DMS 273 (cell line): Measurements from ENCODE around the gene TMEM225.
"Not testable (repeated sequence)": the region's sequence is repeated elsewhere in the genome, so short reads cannot be mapped to it uniquely, and the experiment has no call there.

Experiments used
- DNase-seq: peaks from one replicate; lab custom pipeline; 2025; ENCODE audit not compliant: unreplicated experiment; lab: John Stamatoyannopoulos, UW

TMEM225 gene, protein sequence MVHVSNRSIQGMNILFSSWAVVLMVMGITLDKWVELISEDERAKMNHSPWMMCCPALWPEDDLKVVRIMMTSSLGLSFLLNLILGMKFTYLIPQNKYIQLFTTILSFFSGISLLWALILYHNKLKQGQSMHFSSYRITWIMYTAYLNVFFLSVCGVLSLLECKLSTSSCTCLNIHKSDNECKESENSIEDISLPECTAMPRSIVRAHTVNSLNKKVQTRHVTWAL

DNA sequence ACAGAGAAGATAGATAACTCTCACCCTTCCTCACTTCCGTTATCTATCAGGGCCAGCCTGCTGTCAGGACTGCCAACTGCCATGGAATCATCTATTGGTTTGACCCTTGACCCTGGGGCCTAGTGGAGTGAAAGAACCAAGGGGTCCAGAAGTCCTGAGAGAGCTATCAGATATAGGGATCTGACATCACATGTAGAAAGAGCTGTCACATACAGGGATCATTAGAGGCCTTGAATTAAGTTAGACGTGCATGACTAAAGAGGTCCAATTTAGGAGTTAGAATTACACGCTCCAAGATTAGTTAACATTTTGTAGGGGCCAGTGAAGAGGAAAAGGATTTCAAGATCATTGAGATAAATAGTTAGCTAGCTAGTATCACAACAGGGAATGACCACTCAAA lies at the start of gene TMEM225:
TMEM225 (minus strand) TSS at position 101 of the 400 bp plus-strand sequence. CDS start 245 bp downstream, outside the sequence.
- DNase-seq, result no peak

DNA sequence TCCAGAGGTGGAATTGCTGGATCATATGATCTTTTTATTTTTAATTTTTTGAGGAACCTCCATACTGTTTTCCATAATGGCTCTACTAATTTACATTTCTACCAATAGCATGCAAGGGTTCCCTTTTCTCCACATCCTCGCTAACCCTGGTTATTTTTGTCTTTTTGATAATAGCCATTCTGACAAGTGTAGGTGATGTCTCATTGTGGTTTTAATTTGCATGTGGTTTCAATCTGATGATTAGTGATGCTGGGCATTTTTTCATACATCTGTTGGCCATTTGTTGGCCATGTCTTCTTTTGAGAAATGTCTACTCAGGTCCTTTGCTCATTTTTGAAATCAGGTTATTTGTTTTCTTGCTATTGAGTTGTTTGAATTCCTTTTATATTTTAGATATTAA lies 38.6 kb upstream of the TMEM225 start:
- DNase-seq, result no peak

DNA sequence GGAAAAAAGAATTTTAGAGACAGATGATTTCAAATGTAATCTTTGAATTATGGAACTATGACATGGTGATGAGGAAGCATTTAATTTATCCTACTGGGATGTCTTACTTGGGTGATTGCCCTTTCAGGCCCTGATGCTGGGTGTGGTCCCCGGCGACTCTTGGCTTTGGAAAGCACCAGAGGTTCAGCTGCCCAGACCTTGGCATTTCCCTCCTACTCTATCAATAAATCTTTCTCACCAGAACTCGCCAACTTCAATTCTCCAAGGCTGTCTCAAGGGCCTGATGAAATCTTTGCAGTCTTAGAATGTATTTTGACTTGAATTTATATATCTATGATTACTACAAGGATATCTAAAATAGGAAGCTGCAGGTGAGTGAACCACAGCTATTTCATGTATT lies 35.5 kb upstream of the TMEM225 start:
- DNase-seq, result peak; percentile 0

DNA sequence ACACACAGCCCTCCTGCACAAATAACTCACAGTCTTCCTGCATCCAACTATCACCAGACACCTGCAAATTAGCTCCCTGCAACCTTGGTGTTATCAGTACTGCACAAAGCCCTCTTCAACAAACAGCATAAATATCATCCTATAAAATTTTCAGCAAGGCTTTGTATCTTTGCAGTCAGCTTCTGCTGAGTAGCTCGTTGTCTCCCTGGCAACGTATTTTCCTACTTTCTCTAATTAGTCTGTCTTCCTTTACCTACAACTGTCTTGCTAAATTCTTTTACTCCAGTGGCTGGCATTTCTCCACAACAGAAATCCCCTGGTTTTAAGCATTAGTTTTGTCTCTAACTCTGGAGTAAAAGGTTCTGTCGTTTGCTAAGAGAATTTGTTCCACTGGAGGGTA lies 20.4 kb upstream of the TMEM225 start:
- peak; percentile 3 for DNase-seq

DNA sequence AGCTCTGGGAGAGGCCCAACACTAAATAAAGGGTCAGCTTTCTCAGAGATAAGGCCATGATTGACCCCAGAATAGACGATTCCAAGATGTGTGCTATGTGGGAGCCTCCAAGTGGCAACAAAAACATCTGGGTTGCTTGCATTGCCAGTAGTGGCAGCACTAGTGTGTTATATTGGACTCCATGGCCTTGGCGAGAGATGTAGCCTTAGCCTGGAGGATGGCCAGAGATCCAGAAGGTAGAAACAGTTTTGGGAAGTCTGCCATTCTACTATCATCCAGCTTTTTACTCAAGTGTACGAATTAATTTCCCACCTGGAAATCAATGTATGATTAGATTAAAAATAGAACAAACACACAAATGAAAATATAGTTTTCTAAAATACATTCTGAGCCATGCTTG lies 19.5 kb upstream of the TMEM225 start:
- peak; percentile 27 for DNase-seq

DNA sequence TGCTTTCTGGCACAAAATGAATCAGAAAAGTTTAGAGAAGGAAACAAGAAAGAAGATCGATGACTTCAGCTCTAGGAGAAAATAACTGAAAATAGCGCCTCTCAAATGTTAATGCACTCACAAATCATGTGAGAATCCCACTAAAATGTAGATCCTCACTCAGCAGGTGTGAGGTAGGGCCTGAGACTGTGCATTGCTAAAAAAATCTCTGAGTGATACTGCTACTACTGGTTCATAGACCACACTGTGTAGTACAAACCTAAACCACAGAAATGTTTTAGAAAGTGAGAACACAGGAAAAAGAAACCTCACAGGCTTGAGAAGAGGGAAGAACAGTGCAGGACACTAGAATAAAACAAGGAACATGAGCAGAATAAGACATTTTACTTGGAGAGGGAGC lies 18.5 kb upstream of the TMEM225 start:
- DNase-seq, result no peak

DNA sequence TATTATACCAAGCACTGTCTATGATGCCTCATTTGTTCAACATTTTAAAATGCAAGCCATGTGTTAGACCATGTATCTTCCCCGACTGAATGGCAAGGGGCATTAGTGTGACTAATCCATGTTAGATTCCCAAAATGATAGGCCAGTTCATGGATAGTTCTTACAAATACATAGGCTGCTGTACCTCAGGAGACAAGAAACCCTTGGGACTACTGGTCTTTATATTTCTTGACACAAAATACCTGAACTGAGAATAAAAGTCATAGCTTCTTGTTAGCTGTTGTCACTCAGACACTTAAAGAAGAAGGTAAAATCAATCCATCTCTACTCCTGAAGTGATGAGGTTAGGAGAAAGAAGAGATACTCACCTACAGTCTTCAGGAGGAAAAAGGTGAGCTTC lies 16.4 kb upstream of the TMEM225 start, which contains the start of gene OR8D4:
OR8D4 (plus strand) TSS at position 301 of the 400 bp plus-strand sequence. CDS start 4,265 bp downstream, outside the sequence.
- no peak for DNase-seq

DNA sequence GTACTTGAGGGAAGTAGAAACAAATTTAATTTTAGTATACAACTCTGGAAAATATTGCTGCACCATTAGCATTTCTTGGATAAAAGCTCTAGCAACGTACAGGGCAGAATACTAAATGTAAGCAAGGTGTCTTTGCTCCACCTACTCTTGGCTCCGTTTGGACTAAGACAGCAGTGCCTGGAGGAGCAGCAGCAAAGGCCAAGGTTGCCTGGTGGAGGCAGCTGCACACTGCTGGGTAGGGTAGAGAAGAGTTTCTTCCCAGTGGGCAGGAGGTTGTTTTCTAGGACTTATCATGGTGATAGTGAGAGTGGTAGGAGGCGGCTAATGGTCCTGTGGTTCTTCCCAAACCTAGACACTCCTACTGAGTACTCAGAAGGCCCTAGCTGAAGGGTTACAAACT lies 14.3 kb upstream of the TMEM225 start:
- DNase-seq, result no peak

DNA sequence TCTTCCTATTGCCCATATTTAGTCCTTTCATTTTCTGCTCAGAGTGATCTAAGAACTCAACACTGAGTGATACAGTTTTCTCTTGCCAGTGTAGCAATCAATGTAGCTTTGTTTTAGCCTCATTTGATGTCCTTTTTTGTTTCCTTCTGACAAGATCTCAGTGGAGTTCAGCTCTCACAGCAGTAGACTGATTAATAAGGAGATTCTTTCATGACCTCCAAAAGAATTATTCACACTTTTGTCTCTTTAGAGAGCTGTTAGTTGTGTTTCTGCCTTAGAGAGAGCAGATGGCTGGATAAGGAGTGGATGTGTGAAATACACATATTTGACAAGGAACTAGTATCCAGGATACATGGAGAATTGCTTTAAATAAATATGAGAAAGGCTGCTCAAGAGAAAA lies 6.6 kb upstream of the TMEM225 start:
- no peak for DNase-seq

DNA sequence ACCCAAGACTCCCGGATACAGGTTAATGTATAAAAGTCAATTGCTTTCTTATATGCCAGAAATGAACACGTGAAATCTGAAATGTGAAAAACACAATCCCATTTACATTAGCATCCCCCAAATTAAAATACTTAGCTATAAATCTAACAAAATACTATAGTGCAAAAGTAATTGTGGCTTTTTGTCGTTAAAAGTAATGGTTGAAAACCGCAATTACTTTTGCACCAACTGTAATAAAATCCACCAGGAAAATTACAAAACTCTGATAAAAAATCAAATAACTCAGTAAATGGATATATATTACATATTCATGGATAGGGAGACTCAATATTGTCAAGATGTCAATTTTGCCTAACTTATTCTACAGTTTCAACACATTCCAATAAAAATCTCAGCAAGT lies 4.6 kb downstream of the TMEM225 start:
- no peak for DNase-seq

DNA sequence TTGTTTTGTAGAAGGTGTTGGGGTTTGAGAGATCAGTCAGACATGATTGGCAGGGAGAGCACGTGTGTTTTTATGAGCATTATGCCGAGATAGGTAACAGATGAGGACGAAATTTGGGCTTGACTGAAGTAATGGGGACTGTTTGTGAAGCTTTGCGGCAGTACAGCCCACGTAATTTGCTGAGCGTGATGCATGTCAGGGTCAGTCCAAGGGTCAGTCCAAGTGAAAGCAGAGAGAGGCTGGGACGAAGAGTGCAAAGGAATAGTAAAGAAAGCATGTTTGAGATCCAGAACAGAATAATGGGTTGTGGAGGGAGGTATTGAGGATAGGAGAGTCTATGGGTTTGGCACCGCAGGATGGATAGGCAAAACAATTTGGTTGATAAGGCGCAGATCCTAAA lies 17.7 kb downstream of the TMEM225 start:
- not testable (repeated sequence) for DNase-seq

DNA sequence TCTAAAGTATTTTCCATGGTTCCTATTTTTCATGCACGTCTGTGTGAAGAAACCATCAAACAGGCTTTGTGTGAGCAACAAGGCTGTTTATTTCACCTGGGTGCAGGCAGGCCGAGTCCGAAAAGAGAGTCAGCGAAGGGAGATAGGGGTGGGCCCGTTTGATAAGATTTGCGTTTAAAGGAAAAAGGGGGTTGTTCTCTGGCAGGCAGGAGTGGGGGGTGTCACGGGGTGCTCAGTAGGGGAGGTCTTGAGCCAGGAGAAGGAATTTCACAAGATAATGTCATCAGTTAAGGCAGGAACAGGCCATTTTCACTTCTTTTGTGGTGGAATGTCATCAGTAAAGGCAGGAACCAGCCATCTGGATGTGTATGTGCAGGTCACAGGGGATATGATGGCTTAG lies 20.2 kb downstream of the TMEM225 start:
- not testable (repeated sequence) for DNase-seq

DNA sequence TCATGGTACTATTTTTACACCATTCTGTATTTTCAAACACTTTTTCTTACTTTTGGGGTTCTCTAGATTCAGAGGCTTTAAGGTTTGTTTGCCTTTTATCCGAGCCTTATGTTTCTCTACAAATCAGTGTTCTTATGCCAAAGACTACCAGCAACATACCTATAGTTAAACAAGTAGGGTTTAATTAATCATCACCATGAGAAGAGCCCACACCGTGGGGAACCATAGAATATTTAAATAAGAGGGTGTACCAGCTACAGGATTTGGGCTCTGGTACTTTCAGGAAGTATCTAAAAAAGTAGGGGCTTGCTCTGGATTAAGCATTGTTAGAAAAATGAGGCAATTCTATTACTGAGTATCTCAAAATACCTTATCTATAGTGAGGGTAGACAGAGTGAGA lies 25.7 kb downstream of the TMEM225 start:
- no peak for DNase-seq

DNA sequence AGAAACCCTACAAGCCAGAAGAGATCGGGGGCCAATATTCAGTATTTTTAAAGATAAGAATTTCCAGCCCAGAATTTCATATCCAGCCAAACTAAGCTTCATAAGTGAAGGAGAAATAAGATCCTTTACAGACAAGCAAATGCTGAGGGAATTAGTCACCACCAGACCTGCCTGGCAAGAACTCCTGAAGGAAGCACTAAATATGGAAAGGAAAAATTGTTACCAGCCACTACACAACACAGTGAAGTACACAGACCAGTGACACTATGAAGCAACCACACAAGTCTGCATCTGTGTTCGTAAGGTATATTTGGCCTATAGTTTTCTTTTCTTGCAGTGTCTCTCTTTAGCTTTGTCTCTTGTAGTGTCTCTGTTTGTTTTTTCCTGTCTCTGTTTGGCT lies 29.0 kb downstream of the TMEM225 start:
- no peak for DNase-seq

DNA sequence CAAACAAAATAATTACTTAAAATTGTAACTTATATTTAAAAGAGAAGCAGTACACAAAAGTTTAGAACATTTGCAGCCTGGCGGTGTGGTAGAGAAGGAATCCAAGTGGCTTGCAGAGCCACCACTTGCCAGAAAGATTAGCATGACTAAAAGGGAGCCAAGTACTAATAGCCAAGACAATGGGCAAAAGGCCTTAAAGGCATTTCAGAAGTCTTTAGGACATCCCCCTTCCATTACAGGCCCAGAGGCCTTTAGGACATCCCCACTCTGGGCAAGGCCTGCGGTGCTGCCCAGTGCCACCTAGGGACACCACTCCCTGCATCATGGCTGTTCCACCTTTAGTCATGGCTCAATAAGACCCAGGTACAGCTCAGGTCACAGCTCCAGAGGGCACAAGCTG lies 32.4 kb downstream of the TMEM225 start:
- DNase-seq, result no peak

DNA sequence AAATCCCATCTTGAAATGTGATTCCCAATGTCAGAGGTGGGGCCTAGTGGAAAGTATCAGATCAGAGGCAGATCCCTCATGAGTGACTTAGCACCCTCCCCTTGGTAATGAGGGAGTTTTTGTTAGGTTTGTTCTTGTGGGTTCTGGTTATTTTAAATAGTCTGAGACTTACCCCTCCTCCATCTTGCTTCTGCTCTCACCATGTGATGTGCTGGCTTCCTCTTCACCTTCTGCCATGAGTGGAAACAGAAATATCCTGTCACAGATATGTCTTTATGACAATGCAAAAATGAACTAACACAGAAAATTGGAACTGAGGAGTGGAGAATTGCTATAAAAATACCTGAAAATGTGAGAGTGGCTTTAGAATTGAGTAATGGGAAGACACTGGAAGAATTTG lies 33.1 kb downstream of the TMEM225 start:
- DNase-seq, result no peak

DNA sequence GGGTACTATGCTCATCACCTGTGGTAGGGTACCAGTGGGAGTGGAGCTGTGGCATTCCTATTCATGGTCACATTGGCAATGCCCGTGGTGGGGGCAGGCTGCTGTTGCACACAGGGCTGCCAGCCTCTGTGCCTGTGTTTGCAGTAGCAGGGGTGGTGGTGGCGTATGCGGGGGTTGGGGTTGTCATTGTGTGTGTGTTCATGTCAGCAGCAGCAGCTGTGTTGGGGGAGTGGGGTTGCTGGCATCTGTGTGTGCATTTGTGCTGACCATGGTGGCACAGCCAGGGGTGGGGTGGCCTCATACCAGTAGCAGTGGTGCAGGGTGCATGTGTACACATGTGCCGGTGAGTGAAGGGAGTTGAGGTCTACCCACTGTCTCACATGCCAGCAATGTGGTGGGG lies 34.4 kb downstream of the TMEM225 start:
- DNase-seq, result no peak

DNA sequence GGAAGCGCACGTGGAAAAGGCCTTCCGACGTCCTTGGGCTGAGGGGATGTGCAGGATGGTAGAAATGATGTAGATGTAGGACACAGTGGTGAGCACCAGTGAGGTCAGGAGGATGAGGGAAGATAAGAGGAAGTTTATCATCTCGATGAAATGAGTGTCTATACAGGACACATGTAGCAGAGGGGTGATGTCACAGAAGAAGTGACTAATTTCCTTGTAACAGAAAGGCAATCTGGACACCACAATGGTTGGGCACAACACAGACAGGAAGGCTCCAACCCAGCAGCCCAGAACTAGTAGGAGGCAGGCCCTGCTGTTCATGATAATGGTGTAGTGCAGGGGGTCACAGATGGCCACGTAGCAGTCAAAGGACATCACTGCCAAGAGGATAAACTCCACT lies 44.3 kb downstream of the TMEM225 start:
- DNase-seq, result peak; percentile 3

DNA sequence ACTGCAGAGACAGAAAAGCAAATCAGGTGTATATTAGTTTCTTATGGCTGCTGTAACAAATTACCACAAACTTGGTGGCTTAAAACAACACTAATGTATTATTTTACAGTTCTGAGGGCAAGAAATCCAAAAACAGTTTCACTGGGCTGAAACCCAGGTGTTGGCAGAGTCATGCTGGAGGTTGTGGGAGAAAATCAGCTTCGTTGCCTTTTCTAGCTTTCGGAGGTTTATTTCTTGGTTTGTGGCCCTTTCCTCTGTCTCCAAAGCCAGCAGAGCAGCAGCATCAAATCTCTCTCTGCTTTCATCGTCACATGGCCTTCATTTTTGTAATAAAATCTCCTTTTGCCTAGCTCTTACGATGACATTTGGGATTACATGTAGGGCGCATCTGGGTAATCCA lies 46.3 kb downstream of the TMEM225 start:
- DNase-seq, result no peak

DNA sequence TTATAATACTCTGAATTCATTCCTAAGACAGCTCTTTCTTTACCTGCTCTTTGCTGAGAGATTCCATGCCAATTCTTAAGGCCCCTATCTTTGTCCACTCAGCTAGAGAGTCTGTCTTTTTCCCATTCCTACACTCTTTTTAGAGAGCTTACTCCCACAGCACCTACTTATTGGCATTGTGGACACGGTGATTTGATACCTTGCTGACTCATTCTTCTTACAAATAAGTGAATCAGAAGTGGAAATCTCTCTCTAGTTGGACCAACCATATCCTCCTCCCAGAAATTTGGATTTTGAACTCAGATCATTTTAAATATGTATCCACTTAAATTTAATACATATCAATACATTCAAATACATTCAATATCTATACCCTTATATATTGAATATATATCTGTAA lies 46.8 kb downstream of the TMEM225 start:
- DNase-seq, result no peak

DNA sequence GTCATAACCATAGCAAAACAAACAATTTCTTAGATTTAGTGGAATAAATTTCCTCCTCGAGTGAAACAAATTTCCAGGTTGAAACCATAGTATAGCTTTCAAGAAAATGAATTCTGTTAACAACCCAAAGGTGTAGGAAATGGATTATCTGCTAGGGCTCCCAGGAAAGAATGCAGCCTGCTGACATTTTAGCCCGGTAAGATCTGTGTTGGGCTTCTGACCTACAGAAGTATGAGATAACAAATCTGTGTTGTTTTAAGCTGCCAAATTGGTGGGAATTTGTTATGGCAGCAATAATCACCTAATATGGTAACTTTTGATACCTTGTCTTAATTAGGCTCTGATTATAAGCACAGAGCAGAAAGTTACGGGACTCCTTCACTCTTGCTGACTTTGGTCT lies 47.3 kb downstream of the TMEM225 start:
- no peak for DNase-seq

DNA sequence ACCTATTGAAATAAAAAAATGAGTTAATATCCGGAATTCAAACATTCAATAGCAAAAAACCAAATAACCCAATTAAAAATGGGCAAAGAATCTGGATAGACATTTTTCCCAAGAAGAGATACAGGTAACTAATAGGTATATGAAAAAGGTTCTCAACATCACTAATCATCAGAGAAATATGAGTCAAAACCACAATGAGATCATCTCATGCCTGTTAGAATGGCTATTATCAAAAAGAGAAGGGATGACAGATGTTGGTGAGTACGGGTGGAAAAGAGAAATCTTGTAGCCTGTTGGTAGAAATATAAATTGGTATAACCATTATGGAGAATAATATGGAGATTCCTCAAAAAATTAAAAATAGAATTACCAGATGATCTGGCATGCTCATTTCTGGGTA lies 52.4 kb downstream of the TMEM225 start:
- no peak for DNase-seq
